Activated CD4-positive, alpha-beta memory T cell treated with anti-CD3 and anti-CD28 coated beads for 36 hours (primary cell): Measurements from ENCODE around the gene GSTA1. TPM values are rescaled to one million over a fixed set of nuclear protein-coding genes. Genes with fewer than 3 reads are reported as not detected.
"Not testable (repeated sequence)": the region's sequence is repeated elsewhere in the genome, so short reads cannot be mapped to it uniquely, and the experiment has no call there.

Source experiments
- CTCF ChIA-PET: fragments of 350-600 bp; sonication (Branson Sonifier 250); formaldehyde crosslinking; loops from one replicate; lab custom pipeline; 2021; ENCODE audit warnings: antibody characterized with exemption, inconsistent platforms; lab: Charles Lee
- POLR2A ChIA-PET: fragments of 350-600 bp; sonication (Branson Sonifier 250); formaldehyde crosslinking; loops from one replicate; lab custom pipeline; 2021; ENCODE audit warnings: antibody characterized with exemption; lab: Charles Lee
- DNase-seq: peaks from one replicate; pipeline ENCODE4 v3.0.0-alpha.2; 2020
- H3K27ac Mint-ChIP-seq: one replicate; pipeline ENCODE4 v1.8.0; 2021; ENCODE audit warnings: mixed read lengths
- H3K27me3 Mint-ChIP-seq: one replicate; pipeline ENCODE4 v1.8.0; 2021; ENCODE audit warnings: mixed read lengths
- H3K36me3 Mint-ChIP-seq: one replicate; pipeline ENCODE4 v1.8.0; 2021; ENCODE audit warnings: mixed read lengths
- H3K4me1 Mint-ChIP-seq: one replicate; pipeline ENCODE4 v1.8.0; 2021; ENCODE audit warnings: low read depth, mixed read lengths
- H3K4me3 Mint-ChIP-seq: one replicate; pipeline ENCODE4 v1.8.0; 2021; ENCODE audit warnings: mild to moderate bottlenecking, mixed read lengths
- H3K9me3 Mint-ChIP-seq: one replicate; pipeline ENCODE4 v1.8.0; 2021; ENCODE audit warnings: mixed read lengths
- intact Hi-C: fragments of 100-400 bp; cut with micrococcal nuclease; formaldehyde crosslinking; loops from one replicate; pipeline ENCODE4 v1.15.1; 2023
- total RNA-seq, 2 experiments: library from RNA; stranded (reverse); gene quantifications; one replicate each; pipeline ENCODE4 v1.2.3, GENCODE V29; 2021

The GSTA1 gene
- total RNA-seq, 2 experiments from 2014 or later = not detected

- CTCF ChIA-PET, POLR2A ChIA-PET, H3K9me3 Mint-ChIP-seq, H3K36me3 Mint-ChIP-seq, intact Hi-C loops, DNase-seq, H3K27ac Mint-ChIP-seq, H3K4me1 Mint-ChIP-seq, H3K4me3 Mint-ChIP-seq: not testable (repeated sequence)
- H3K27me3 Mint-ChIP-seq = peaks cover 13% of the 10 kb centered on the region
These were observed 9.2 kb downstream of the GSTA1 start for GRCh38 chr6:52794366-52794765.

- no peaks in the 10 kb centered on the region for H3K9me3 Mint-ChIP-seq
- H3K36me3 Mint-ChIP-seq = no peaks in the 10 kb centered on the region
- no peaks in the 10 kb centered on the region for H3K4me1 Mint-ChIP-seq
- H3K4me3 Mint-ChIP-seq = no peak overlapping the region
- peaks cover 6% of the 10 kb centered on the region for H3K27me3 Mint-ChIP-seq
- H3K27ac Mint-ChIP-seq = no peak overlapping the region
- ChIA-PET POLR2A (no interaction called here), CTCF (no interaction called here)
- DNase-seq = no peak
- intact Hi-C loops = no loop called here
These were observed 12.8 kb downstream of the GSTA1 start for GRCh38 chr6:52790861-52791260.

GRCh38 chr6:52789658-52790057 lies 14.0 kb downstream of the GSTA1 start:
- POLR2A ChIA-PET, H3K36me3 Mint-ChIP-seq, H3K27me3 Mint-ChIP-seq, H3K9me3 Mint-ChIP-seq, H3K27ac Mint-ChIP-seq, CTCF ChIA-PET, DNase-seq, H3K4me1 Mint-ChIP-seq, intact Hi-C loops, H3K4me3 Mint-ChIP-seq: not testable (repeated sequence)

GRCh38 chr6:52788478-52788877 lies 15.1 kb downstream of the GSTA1 start:
- no peak for DNase-seq
- Mint-ChIP-seq H3K4me1 (no peaks in the 10 kb centered on the region), H3K9me3 (no peaks in the 10 kb centered on the region), H3K36me3 (no peaks in the 10 kb centered on the region), H3K4me3 (no peak overlapping the region), H3K27ac (no peak overlapping the region), H3K27me3 (peaks cover 2% of the 10 kb centered on the region)
- POLR2A ChIA-PET = no interaction called here
- intact Hi-C loops = no loop called here
- CTCF ChIA-PET = no interaction called here

- Mint-ChIP-seq H3K36me3 (no peaks in the 10 kb centered on the region), H3K9me3 (no peaks in the 10 kb centered on the region), H3K27ac (no peak overlapping the region), H3K27me3 (peaks cover 2% of the 10 kb centered on the region), H3K4me3 (no peak overlapping the region), H3K4me1 (no peaks in the 10 kb centered on the region)
- DNase-seq = no peak
- POLR2A ChIA-PET = no interaction called here
- CTCF ChIA-PET = no interaction called here
- intact Hi-C loops = no loop called here
These were observed 15.7 kb downstream of the GSTA1 start for GRCh38 chr6:52787917-52788316.

GRCh38 chr6:52786249-52786956 lies 17.2 kb downstream of the GSTA1 start:
- no peak for DNase-seq
- Mint-ChIP-seq H3K27me3 (peaks cover 5% of the 10 kb centered on the region), H3K36me3 (no peaks in the 10 kb centered on the region), H3K4me1 (no peaks in the 10 kb centered on the region), H3K4me3 (no peak overlapping the region), H3K27ac (no peak overlapping the region), H3K9me3 (no peaks in the 10 kb centered on the region)
- CTCF ChIA-PET = no interaction called here
- POLR2A ChIA-PET = no interaction called here
- intact Hi-C loops = no loop called here

GRCh38 chr6:52782696-52783274 lies 20.8 kb downstream of the GSTA1 start:
- CTCF ChIA-PET, DNase-seq, H3K36me3 Mint-ChIP-seq, intact Hi-C loops, POLR2A ChIA-PET, H3K4me1 Mint-ChIP-seq, H3K4me3 Mint-ChIP-seq, H3K27ac Mint-ChIP-seq, H3K9me3 Mint-ChIP-seq: not testable (repeated sequence)
- H3K27me3 Mint-ChIP-seq = peaks cover 16% of the 10 kb centered on the region

GRCh38 chr6:52782209-52782608 lies 21.4 kb downstream of the GSTA1 start:
- H3K9me3 Mint-ChIP-seq, H3K4me1 Mint-ChIP-seq, H3K27ac Mint-ChIP-seq, DNase-seq, intact Hi-C loops, H3K4me3 Mint-ChIP-seq, CTCF ChIA-PET, H3K36me3 Mint-ChIP-seq, POLR2A ChIA-PET: not testable (repeated sequence)
- H3K27me3 Mint-ChIP-seq = peaks cover 17% of the 10 kb centered on the region

- DNase-seq = no peak
- Mint-ChIP-seq H3K27ac (no peak overlapping the region), H3K36me3 (no peaks in the 10 kb centered on the region), H3K4me3 (no peak overlapping the region), H3K9me3 (no peaks in the 10 kb centered on the region), H3K27me3 (peaks cover 22% of the 10 kb centered on the region), H3K4me1 (no peaks in the 10 kb centered on the region)
- ChIA-PET CTCF (no interaction called here), POLR2A (no interaction called here)
- intact Hi-C loops = no loop called here
These were observed 24.4 kb downstream of the GSTA1 start for GRCh38 chr6:52779237-52779636.

GRCh38 chr6:52776711-52777351 lies 26.8 kb downstream of the GSTA1 start:
- intact Hi-C loops, H3K4me3 Mint-ChIP-seq, H3K36me3 Mint-ChIP-seq, POLR2A ChIA-PET, DNase-seq, CTCF ChIA-PET, H3K9me3 Mint-ChIP-seq, H3K27ac Mint-ChIP-seq, H3K4me1 Mint-ChIP-seq: not testable (repeated sequence)
- peaks cover 24% of the 10 kb centered on the region for H3K27me3 Mint-ChIP-seq

- H3K36me3 Mint-ChIP-seq, CTCF ChIA-PET, intact Hi-C loops, POLR2A ChIA-PET, H3K4me3 Mint-ChIP-seq, DNase-seq, H3K27ac Mint-ChIP-seq, H3K9me3 Mint-ChIP-seq, H3K27me3 Mint-ChIP-seq, H3K4me1 Mint-ChIP-seq: not testable (repeated sequence)
These were observed 34.2 kb downstream of the GSTA1 start for GRCh38 chr6:52769399-52769798.

- intact Hi-C loops = not testable (repeated sequence)
These were observed 36.0 kb downstream of the GSTA1 start for GRCh38 chr6:52767658-52768057.

More at GRCh38 chr6:52767658-52768057, 36.0 kb downstream of the GSTA1 start:
- POLR2A ChIA-PET, H3K4me1 Mint-ChIP-seq, H3K27ac Mint-ChIP-seq, CTCF ChIA-PET, H3K27me3 Mint-ChIP-seq, H3K36me3 Mint-ChIP-seq, H3K9me3 Mint-ChIP-seq, DNase-seq, H3K4me3 Mint-ChIP-seq: not testable (repeated sequence)
